Gastroesophageal sphincter (tissue), 4 donors: ENCODE measurements around the gene ACSF2. TPM values are rescaled to one million over a fixed set of nuclear protein-coding genes. Genes with fewer than 3 reads are reported as not detected.

Experiments
- ATAC-seq: fragments of 150-250 bp; one replicate; pipeline ENCODE4 v1.9.1; 2016; ENCODE audit warnings: mild to moderate bottlenecking, moderate library complexity
- H3K27ac ChIP-seq, 4 donors: fragments of 200-600 bp; sonication (generic) in 3 of 4; 1 replicate in 3 of 4; 2 replicates in 1 of 4; pipeline ENCODE4 v1.5.1; 2016 to 2019
- H3K27me3 ChIP-seq: fragments of 200-600 bp; sonication (generic); one replicate; pipeline ENCODE4 v1.5.1; 2019
- H3K36me3 ChIP-seq, 2 donors: fragments of 200-600 bp; sonication (generic); one replicate each; pipeline ENCODE4 v1.5.1; 2019; ENCODE audit warnings: control low read depth in 1 of 2
- H3K4me1 ChIP-seq, 3 donors: fragments of 200-600 bp; sonication (generic); 1 replicate in 2 of 3; 2 replicates in 1 of 3; pipeline ENCODE4 v1.5.1; 2016 to 2019; ENCODE audit warnings: control low read depth in 2 of 3
- H3K4me3 ChIP-seq, 2 donors: fragments of 200-600 bp; sonication (generic); one replicate each; pipeline ENCODE4 v1.5.1; 2019; ENCODE audit warnings: mild to moderate bottlenecking in 1 of 2, moderate library complexity in 1 of 2
- H3K9me3 ChIP-seq, 3 donors: fragments of 200-600 bp; sonication (generic); one replicate each; pipeline ENCODE4 v1.5.1; 2017 to 2019; ENCODE audit warnings: control low read depth in 2 of 3
- EP300 ChIP-seq: sonication (generic); formaldehyde crosslinking; IDR thresholded peaks from one replicate; pipeline ENCODE4 v1.6.1; 2017; ENCODE audit warnings: antibody characterized with exemption, mild to moderate bottlenecking
- POLR2A ChIP-seq, 2 donors: fragments of 450-650 bp; IDR thresholded peaks; one replicate each; pipeline ENCODE4 v1.6.1; 2017; ENCODE audit warnings: antibody characterized with exemption in 2 of 2, mild to moderate bottlenecking in 2 of 2, moderate library complexity in 1 of 2
- POLR2AphosphoS5 ChIP-seq: sonication (generic); formaldehyde crosslinking; IDR thresholded peaks from one replicate; pipeline ENCODE4 v1.6.1; 2017; ENCODE audit warnings: antibody characterized with exemption
- WGBS, 2 donors: methylation state at CpG; one replicate each; pipeline ENCODE4 v1.1.5; 2018; ENCODE audit warnings: low coverage in 1 of 2; 5-methylcytosine and 5-hydroxymethylcytosine counted together
- total RNA-seq, 4 donors: library from RNA; depleted of rRNA; stranded (reverse); fragments of >200 nt; gene quantifications; one replicate each; pipeline ENCODE4 v1.1.0, GENCODE V29; 2016
- TF ChIP-seq, protein P1 (sequence below), 4 experiments: fragments of 200-600 bp in 2 of 4; fragments of 450-650 bp in 2 of 4; sonication (generic) in 1 of 4; IDR thresholded peaks; one replicate each; pipeline ENCODE4 v1.5.1; 2017 to 2019; ENCODE audit warnings: antibody characterized with exemption in 4 of 4, mild to moderate bottlenecking in 2 of 4, moderate library complexity in 2 of 4

The ACSF2 gene
- total RNA-seq, 4 donors from 2014 or later = 11.5 to 23.3 (median 16.1) TPM

DNA sequence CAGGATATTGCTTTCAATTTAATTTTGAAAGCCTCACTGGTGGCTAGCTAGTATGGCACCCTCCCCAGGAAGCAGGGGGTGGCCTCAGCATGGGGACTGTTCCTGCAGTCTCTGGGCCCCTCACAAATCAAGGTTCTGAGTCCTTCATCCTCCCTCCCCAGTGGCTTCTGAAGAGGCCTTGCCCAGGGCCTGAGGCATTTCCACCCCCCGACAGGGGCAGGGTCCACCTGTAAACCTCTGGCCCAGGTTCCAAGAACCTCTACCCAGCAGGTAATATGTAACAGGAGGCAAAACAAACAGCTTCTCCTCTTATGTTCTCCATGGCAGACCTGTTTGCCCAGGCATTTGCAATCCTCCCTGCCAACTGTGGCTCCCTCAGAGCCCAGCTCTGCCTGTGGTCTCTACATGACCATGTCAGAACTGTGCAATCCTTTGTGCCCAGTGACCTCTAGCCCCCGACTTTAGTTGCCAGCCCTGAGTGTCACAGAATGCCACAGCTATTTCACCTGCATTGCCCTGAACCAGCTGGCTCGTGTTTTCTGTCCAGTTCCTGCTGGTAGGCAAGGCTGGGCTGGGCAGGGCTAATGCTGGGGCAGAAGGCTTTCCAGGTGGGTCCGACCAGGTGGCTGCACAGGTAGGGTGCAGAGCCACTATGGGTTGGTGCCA lies 14.3 kb downstream of the ACSF2 start:
- Histone ChIP-seq H3K4me3 (no peak overlapping the region), H3K36me3 (peaks cover 0 to 17% of the 10 kb centered on the region in 2 donors), H3K27me3 (no peaks in the 10 kb centered on the region), H3K9me3 (no peaks in the 10 kb centered on the region), H3K4me1 (peaks cover 0 to 11% (median 0%) of the 10 kb centered on the region in 3 donors), H3K27ac (no peak overlapping the region)
- no peak for TF ChIP-seq EP300
- TF ChIP-seq POLR2AphosphoS5 = no peak
- TF ChIP-seq, protein P1, sequence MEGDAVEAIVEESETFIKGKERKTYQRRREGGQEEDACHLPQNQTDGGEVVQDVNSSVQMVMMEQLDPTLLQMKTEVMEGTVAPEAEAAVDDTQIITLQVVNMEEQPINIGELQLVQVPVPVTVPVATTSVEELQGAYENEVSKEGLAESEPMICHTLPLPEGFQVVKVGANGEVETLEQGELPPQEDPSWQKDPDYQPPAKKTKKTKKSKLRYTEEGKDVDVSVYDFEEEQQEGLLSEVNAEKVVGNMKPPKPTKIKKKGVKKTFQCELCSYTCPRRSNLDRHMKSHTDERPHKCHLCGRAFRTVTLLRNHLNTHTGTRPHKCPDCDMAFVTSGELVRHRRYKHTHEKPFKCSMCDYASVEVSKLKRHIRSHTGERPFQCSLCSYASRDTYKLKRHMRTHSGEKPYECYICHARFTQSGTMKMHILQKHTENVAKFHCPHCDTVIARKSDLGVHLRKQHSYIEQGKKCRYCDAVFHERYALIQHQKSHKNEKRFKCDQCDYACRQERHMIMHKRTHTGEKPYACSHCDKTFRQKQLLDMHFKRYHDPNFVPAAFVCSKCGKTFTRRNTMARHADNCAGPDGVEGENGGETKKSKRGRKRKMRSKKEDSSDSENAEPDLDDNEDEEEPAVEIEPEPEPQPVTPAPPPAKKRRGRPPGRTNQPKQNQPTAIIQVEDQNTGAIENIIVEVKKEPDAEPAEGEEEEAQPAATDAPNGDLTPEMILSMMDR (IDR thresholded peaks at IDR 0.05) = no peak
- TF ChIP-seq POLR2A (IDR thresholded peaks at IDR 0.05) = no peak
- no peak for ATAC-seq
- WGBS, 2 donors = 80% methylated on average over 1 of the region's 4 CpGs; no CpG with 5 or more reads in 1 of the 2 donors

DNA sequence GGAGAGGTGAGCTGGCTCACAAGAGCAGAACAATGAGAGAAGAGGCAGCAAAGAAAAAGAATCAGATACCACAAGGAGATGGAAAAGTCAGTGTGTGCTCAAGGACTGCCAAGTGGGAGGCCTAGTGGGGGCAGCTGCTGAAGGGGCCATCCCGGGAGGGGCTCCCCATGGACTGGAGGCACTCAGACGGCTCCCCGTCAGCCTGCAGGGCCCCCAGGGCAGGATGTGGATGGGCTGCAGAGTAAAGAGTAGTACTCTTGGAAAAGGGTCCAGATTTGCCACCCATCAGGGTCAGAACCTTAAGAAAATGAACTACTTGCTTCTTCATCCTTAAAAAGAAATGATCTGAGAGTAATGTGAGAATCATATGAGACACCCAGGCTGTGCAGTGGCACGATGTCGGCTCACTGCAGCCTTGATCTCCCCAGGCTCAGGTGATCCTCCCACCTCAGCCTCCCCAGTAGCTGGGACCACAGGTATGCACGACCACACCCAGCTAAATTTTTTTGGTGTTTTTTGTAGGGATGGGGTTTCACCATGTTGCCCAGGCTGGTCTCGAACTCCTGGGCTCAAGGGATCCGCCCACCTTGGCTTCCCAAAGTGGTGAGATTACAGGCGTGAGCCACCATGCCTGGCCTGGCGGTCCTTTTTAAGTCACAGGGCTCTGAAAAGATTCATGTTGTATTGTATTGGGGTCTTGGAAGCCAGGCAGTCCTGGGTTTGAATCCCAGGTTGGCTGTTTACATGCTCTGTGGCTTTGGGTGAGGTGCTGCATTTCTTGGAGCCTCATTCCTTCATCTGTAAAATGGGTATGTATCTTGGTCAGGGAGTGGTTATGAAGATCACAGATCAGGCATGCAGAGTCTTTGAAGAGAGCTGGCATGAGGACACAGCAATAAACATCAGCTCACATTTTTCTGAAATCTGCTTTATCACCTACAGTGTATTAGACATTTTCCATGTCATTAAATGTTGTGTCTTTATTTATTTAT lies 15.1 kb downstream of the ACSF2 start:
- no peak for ATAC-seq
- TF ChIP-seq, protein P1 (IDR thresholded peaks at IDR 0.05) = no peak
- TF ChIP-seq EP300 (no peak), POLR2A (IDR thresholded peaks at IDR 0.05) (no peak), POLR2AphosphoS5 (no peak)
- H3K4me3 ChIP-seq = no peak overlapping the region
- no peaks in the 10 kb centered on the region for H3K9me3 ChIP-seq
- 47 to 83% methylated on average over 2 to 7 of the region's 10 CpGs for WGBS, 2 donors
- no peak overlapping the region for H3K27ac ChIP-seq
- H3K4me1 ChIP-seq = peaks cover 0 to 11% (median 0%) of the 10 kb centered on the region in 3 donors
- H3K36me3 ChIP-seq = peaks cover 0 to 12% of the 10 kb centered on the region in 2 donors
- no peaks in the 10 kb centered on the region for H3K27me3 ChIP-seq

DNA sequence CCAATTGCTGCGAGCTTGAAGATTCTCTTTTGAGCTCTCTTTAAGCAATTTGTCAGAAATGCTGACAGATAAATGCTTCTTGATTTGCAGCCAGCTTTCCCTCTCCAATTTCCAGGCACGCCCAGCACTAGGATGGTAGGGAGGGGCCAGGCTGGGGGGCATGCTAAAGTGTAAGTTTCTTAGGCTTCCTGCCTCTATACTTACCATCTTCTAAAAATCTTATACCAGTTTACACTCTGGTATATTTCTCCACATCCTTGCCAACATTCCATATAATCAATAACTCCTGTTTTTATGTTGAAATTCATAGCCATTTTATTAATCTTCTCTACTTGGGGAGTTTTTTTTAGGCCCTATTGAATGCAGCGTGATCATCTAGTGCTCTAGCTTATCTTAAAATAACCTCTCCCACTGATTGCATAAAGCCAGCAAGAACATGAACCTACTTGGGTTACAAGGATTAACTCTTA lies 17.5 kb downstream of the ACSF2 start:
- 7% methylated on average over 3 of the region's 3 CpGs for WGBS, 2 donors
- Histone ChIP-seq H3K27ac (no peak overlapping the region), H3K4me3 (no peak overlapping the region), H3K27me3 (no peaks in the 10 kb centered on the region), H3K9me3 (no peaks in the 10 kb centered on the region), H3K36me3 (peaks cover 0 to 6% of the 10 kb centered on the region in 2 donors), H3K4me1 (peaks cover 0 to 11% (median 0%) of the 10 kb centered on the region in 3 donors)
- no peak for TF ChIP-seq POLR2AphosphoS5
- no peak for TF ChIP-seq POLR2A (IDR thresholded peaks at IDR 0.05)
- TF ChIP-seq, protein P1 (IDR thresholded peaks at IDR 0.05) = no peak
- no peak for TF ChIP-seq EP300
- no peak for ATAC-seq

DNA sequence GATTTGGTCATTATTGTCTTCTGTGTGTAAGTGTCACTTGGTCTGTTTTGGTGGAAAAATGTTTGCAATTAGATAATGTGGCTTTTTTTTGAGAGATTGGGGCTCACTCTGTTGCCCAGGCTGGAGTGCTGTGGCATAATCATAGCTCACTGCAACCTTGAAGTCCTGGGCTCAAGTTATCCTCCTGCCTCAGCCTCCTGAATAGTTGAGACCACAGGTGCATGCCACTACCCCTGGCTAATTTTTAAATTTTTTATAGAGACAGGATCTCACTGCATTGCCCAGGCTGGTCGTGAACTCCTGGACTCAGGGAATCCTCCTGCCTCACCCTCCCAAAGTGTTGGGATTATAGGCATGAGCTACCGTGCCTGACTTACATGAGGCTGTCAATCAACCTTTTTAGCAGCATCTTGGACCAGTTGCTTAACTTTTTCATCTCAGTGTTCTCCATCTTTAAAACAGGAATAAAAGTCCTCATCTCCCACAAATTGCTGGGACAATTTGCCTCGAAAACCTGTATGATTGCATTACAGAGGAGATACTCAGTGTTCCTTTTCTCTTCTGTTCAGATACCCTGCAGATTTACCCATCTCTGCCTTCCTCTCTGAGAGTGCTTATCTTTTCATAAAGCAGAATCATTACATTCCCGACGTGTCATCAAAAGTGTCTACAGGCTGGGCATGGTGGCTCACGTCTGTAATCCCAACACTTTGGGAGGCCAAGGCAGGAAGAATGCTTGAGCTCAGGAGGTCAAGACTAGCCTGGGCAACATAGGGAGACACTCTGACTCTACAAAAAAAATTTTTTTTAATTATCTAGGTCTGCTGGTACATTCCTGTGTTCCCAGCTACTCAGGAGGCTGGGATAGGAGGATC lies 19.1 kb downstream of the ACSF2 start:
- Histone ChIP-seq H3K4me1 (peaks cover 0 to 11% (median 0%) of the 10 kb centered on the region in 3 donors), H3K27ac (no peak overlapping the region), H3K36me3 (peaks cover 0 to 6% of the 10 kb centered on the region in 2 donors), H3K9me3 (no peaks in the 10 kb centered on the region), H3K27me3 (no peaks in the 10 kb centered on the region), H3K4me3 (no peak overlapping the region)
- no peak for TF ChIP-seq EP300
- no peak for TF ChIP-seq POLR2AphosphoS5
- no peak for TF ChIP-seq POLR2A (IDR thresholded peaks at IDR 0.05)
- TF ChIP-seq, protein P1 (IDR thresholded peaks at IDR 0.05) = no peak
- 82 to 100% methylated on average over 4 to 6 of the region's 6 CpGs for WGBS, 2 donors
- ATAC-seq = no peak
